IMR-90 (cell line): ENCODE data around the gene TICAM2. TPM values are rescaled to one million over a fixed set of nuclear protein-coding genes. Genes with fewer than 3 reads are reported as not detected.

Source experiments
- ATAC-seq: fragments of 200-7000 bp; cut with Tn5 transposase; 2 replicates; pipeline ENCODE4 v1.9.1; 2020; ENCODE audit warnings: low read depth, mild to moderate bottlenecking, moderate library complexity
- BruUV-seq: library from RNA; stranded (reverse); fragments of 400-500 nt; replicated peaks from 2 replicates; lab custom pipeline; 2021; lab: Mats Ljungman, UMichigan
- CTCF ChIA-PET: fragments of 300-600 bp; formaldehyde crosslinking; extraction: SDS; loops from one replicate; lab custom pipeline; 2021; ENCODE audit warnings: antibody characterized with exemption; lab: Yijun Ruan, JAX
- POLR2A ChIA-PET: fragments of 300-600 bp; sonication (Branson Sonifier 250); formaldehyde crosslinking; loops from one replicate; lab custom pipeline; 2022; ENCODE audit warnings: antibody characterized with exemption; ENCODE audit not compliant: unreplicated experiment; lab: Charles Lee
- DNase-seq: peaks from one replicate; pipeline ENCODE4 v3.0.0; 2013
- H2AFZ ChIP-seq: replicated peaks from 2 replicates; pipeline ENCODE3; 2013; ENCODE audit warnings: low read length, mild to moderate bottlenecking; ENCODE audit not compliant: poor library complexity
- H2AK5ac ChIP-seq: 2 replicates; pipeline ENCODE4 v1.6.1; 2013; ENCODE audit warnings: low read depth, low read length, inconsistent platforms
- H2AK9ac ChIP-seq: replicated peaks from 2 replicates; pipeline ENCODE3; 2013; ENCODE audit warnings: mild to moderate bottlenecking, low read depth, low read length, moderate library complexity; ENCODE audit not compliant: poor library complexity
- H2BK120ac ChIP-seq: 2 replicates; pipeline ENCODE4 v1.6.1; 2013; ENCODE audit warnings: low read depth, low read length, inconsistent platforms
- H2BK15ac ChIP-seq: 3 replicates; pipeline ENCODE4 v1.6.1; 2013; ENCODE audit warnings: low read depth, low read length, inconsistent platforms
- H2BK20ac ChIP-seq: 2 replicates; pipeline ENCODE4 v1.6.1; 2013; ENCODE audit warnings: low read depth, mild to moderate bottlenecking, inconsistent platforms, low read length, moderate library complexity
- H2BK5ac ChIP-seq: 2 replicates; pipeline ENCODE4 v1.6.1; 2013; ENCODE audit warnings: mild to moderate bottlenecking, low read depth, low read length, inconsistent platforms; ENCODE audit not compliant: poor library complexity, severe bottlenecking
- H3K14ac ChIP-seq: replicated peaks from 2 replicates; pipeline ENCODE4 v1.6.1; 2013; ENCODE audit warnings: low read depth, low read length, inconsistent platforms
- H3K18ac ChIP-seq: 2 replicates; pipeline ENCODE4 v1.6.1; 2013; ENCODE audit warnings: low read depth, low read length, control low read depth
- H3K23ac ChIP-seq: 2 replicates; pipeline ENCODE4 v1.6.1; 2013; ENCODE audit warnings: low read depth, low read length, inconsistent platforms
- H3K27ac ChIP-seq: 2 replicates; pipeline ENCODE4 v1.5.1; 2013; ENCODE audit warnings: mild to moderate bottlenecking, control low read depth, low read length; ENCODE audit not compliant: insufficient read depth
- H3K27me3 ChIP-seq: 2 replicates; pipeline ENCODE4 v1.6.1; 2013; ENCODE audit warnings: low read length; ENCODE audit not compliant: control insufficient read depth, insufficient read depth
- H3K36me3 ChIP-seq: 2 replicates; pipeline ENCODE4 v1.6.1; 2013; ENCODE audit warnings: low read length, mixed read lengths; ENCODE audit not compliant: control insufficient read depth, insufficient read depth
- H3K4ac ChIP-seq: 2 replicates; pipeline ENCODE4 v1.6.1; 2013; ENCODE audit warnings: low read depth, low read length, inconsistent platforms
- H3K4me1 ChIP-seq: 2 replicates; pipeline ENCODE4 v1.6.1; 2013; ENCODE audit warnings: low read length, mixed read lengths; ENCODE audit not compliant: control insufficient read depth, insufficient read depth
- H3K4me2 ChIP-seq: 2 replicates; pipeline ENCODE4 v1.6.1; 2013; ENCODE audit warnings: low read depth, mild to moderate bottlenecking, control low read depth, low read length, moderate library complexity
- H3K4me3 ChIP-seq: 2 replicates; pipeline ENCODE4 v1.5.1; 2013; ENCODE audit warnings: low read depth, mild to moderate bottlenecking, control low read depth, low read length, moderate library complexity; ENCODE audit not compliant: insufficient read depth
- H3K56ac ChIP-seq: 2 replicates; pipeline ENCODE4 v1.6.1; 2013; ENCODE audit warnings: low read length, inconsistent platforms; ENCODE audit not compliant: insufficient read depth; ENCODE audit errors: extremely low read depth
- H3K79me1 ChIP-seq, 2 experiments: 2 replicates each; pipeline ENCODE4 v1.6.1; 2013; ENCODE audit warnings: low read length in 2 of 2, inconsistent platforms in 1 of 2, low read depth in 1 of 2
- H3K9ac ChIP-seq: 2 replicates; pipeline ENCODE4 v1.6.1; 2013; ENCODE audit warnings: low read depth, low read length, control low read depth
- H3K9me1 ChIP-seq: 2 replicates; pipeline ENCODE4 v1.6.1; 2013; ENCODE audit warnings: low read length, inconsistent platforms; ENCODE audit not compliant: insufficient read depth
- H3K9me3 ChIP-seq: 2 replicates; pipeline ENCODE4 v1.6.1; 2013; ENCODE audit warnings: low read length; ENCODE audit not compliant: control insufficient read depth, insufficient read depth
- H4K20me1 ChIP-seq: 2 replicates; pipeline ENCODE4 v1.6.1; 2013; ENCODE audit warnings: low read length, inconsistent platforms; ENCODE audit not compliant: insufficient read depth
- H4K5ac ChIP-seq: 2 replicates; pipeline ENCODE4 v1.6.1; 2013; ENCODE audit warnings: mild to moderate bottlenecking, low read depth, low read length, control low read depth
- H4K8ac ChIP-seq, 2 experiments: 2 replicates each; pipeline ENCODE4 v1.6.1; 2013; ENCODE audit warnings: low read depth in 2 of 2, low read length in 2 of 2, control low read depth in 1 of 2, inconsistent platforms in 1 of 2
- H4K91ac ChIP-seq: 2 replicates; pipeline ENCODE4 v1.6.1; 2013; ENCODE audit warnings: low read depth, low read length, inconsistent platforms; ENCODE audit not compliant: insufficient read depth
- BHLHE40 ChIP-seq: fragments of 150-350 bp; IDR thresholded peaks from 2 replicates; pipeline ENCODE4 v1.6.1; 2016; ENCODE audit warnings: mild to moderate bottlenecking, low read depth, low read length
- CEBPB ChIP-seq: IDR thresholded peaks from 2 replicates; pipeline ENCODE4 v1.6.1; 2012; ENCODE audit warnings: low read depth, low read length, improper control_type of control experiment
- CHD1 ChIP-seq: IDR thresholded peaks from 2 replicates; pipeline ENCODE4 v1.6.1; 2012; ENCODE audit warnings: low read depth, low read length, improper control_type of control experiment
- ELK1 ChIP-seq: fragments of 150-350 bp; IDR thresholded peaks from 2 replicates; pipeline ENCODE4 v1.6.1; 2016; ENCODE audit warnings: low read depth, mild to moderate bottlenecking, low read length, moderate library complexity, borderline replicate concordance
- FOS ChIP-seq: fragments of 150-350 bp; IDR thresholded peaks from 2 replicates; pipeline ENCODE4 v1.6.1; 2016; ENCODE audit warnings: low read depth, low read length
- MAFK ChIP-seq: IDR thresholded peaks from 2 replicates; pipeline ENCODE4 v1.6.1; 2012; ENCODE audit warnings: low read depth, low read length, improper control_type of control experiment
- MAZ ChIP-seq: IDR thresholded peaks from 2 replicates; pipeline ENCODE4 v1.6.1; 2012; ENCODE audit warnings: low read depth, mild to moderate bottlenecking, low read length, improper control_type of control experiment, moderate library complexity, borderline replicate concordance
- MXI1 ChIP-seq: IDR thresholded peaks from 2 replicates; pipeline ENCODE4 v1.6.1; 2012; ENCODE audit warnings: low read depth, mild to moderate bottlenecking, low read length, moderate library complexity, borderline replicate concordance
- NFE2L2 ChIP-seq: fragments of 150-350 bp; IDR thresholded peaks from 2 replicates; pipeline ENCODE4 v1.6.1; 2016; ENCODE audit warnings: low read depth, mild to moderate bottlenecking, low read length
- POLR2A ChIP-seq: IDR thresholded peaks from 2 replicates; pipeline ENCODE4 v1.6.1; 2012; ENCODE audit warnings: mild to moderate bottlenecking, low read depth, low read length
- RAD21 ChIP-seq: IDR thresholded peaks from 2 replicates; pipeline ENCODE4 v1.6.1; 2012; ENCODE audit warnings: low read length, improper control_type of control experiment
- RCOR1 ChIP-seq: IDR thresholded peaks from 2 replicates; pipeline ENCODE4 v1.6.1; 2012; ENCODE audit warnings: mild to moderate bottlenecking, low read length, improper control_type of control experiment; ENCODE audit not compliant: insufficient replicate concordance
- RFX5 ChIP-seq: IDR thresholded peaks from 2 replicates; pipeline ENCODE4 v1.8.0; 2012; ENCODE audit warnings: low read depth, mild to moderate bottlenecking, low read length, moderate library complexity
- SMC3 ChIP-seq: fragments of 150-350 bp; IDR thresholded peaks from 2 replicates; pipeline ENCODE4 v1.6.1; 2016; ENCODE audit warnings: low read depth, mild to moderate bottlenecking, antibody characterized with exemption, low read length, moderate library complexity
- whole genome bisulfite sequencing, 2 experiments: methylation state at CpG; one replicate each; pipeline versions ENCODE4 v1.1.5 to v1.1.7; 2013; ENCODE audit warnings: missing lambda C conversion rate in 2 of 2; ENCODE audit not compliant: insufficient read length in 1 of 2; ENCODE audit errors: extremely low coverage in 2 of 2; 5-methylcytosine and 5-hydroxymethylcytosine counted together
- dilution Hi-C: fragments of 300-500 bp; cut with HindIII; formaldehyde crosslinking; loops from one replicate; pipeline ENCODE4 v1.14.3; 2018; ENCODE audit warnings: low sequenced_read_pairs; ENCODE audit not compliant: unreplicated experiment
- in situ Hi-C: fragments of 300-500 bp; cut with MboI; formaldehyde crosslinking; loops from 3 replicates; pipeline ENCODE4 v1.14.3; 2019; ENCODE audit warnings: low sequenced_read_pairs, inconsistent platforms, mixed read lengths
- intact Hi-C: fragments of 100-400 bp; cut with micrococcal nuclease; formaldehyde crosslinking; loops from 2 replicates; pipeline ENCODE4 v1.10.0; 2022
- polyA plus RNA-seq, 3 experiments: library from polyadenylated mRNA; depleted of rRNA; stranded (reverse); fragments of >200 nt; gene quantifications; 2 replicates each; pipeline ENCODE4 v1.2.3, GENCODE V29; 2012; ENCODE audit warnings: low replicate concordance in 1 of 3
- total RNA-seq: library from RNA; depleted of rRNA; stranded (reverse); fragments of >200 nt; gene quantifications from 2 replicates; pipeline ENCODE4 v1.2.3, GENCODE V29; 2012
- TF ChIP-seq, protein P1 (sequence below): conservative IDR thresholded peaks from 2 replicates; pipeline ENCODE4 v1.5.1; 2012; ENCODE audit warnings: mild to moderate bottlenecking, low read depth, low read length, improper control_type of control experiment
- TF ChIP-seq, protein P2 (sequence below): fragments of 150-350 bp; IDR thresholded peaks from 2 replicates; pipeline ENCODE4 v1.6.1; 2017; ENCODE audit warnings: mild to moderate bottlenecking, antibody characterized with exemption, low read length, low read depth

Gene TICAM2
- total and polyA plus RNA-seq, 2 of the 4 experiments (the other 2 are of a cell fraction) = 2.9 to 4.3 TPM

- no peak overlapping the region for H3K4me3 ChIP-seq
- H2BK5ac ChIP-seq = no peak overlapping the region
- TF ChIP-seq, protein P1, sequence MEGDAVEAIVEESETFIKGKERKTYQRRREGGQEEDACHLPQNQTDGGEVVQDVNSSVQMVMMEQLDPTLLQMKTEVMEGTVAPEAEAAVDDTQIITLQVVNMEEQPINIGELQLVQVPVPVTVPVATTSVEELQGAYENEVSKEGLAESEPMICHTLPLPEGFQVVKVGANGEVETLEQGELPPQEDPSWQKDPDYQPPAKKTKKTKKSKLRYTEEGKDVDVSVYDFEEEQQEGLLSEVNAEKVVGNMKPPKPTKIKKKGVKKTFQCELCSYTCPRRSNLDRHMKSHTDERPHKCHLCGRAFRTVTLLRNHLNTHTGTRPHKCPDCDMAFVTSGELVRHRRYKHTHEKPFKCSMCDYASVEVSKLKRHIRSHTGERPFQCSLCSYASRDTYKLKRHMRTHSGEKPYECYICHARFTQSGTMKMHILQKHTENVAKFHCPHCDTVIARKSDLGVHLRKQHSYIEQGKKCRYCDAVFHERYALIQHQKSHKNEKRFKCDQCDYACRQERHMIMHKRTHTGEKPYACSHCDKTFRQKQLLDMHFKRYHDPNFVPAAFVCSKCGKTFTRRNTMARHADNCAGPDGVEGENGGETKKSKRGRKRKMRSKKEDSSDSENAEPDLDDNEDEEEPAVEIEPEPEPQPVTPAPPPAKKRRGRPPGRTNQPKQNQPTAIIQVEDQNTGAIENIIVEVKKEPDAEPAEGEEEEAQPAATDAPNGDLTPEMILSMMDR = no peak
- TF ChIP-seq MXI1 = no peak
- TF ChIP-seq MAZ = no peak
- TF ChIP-seq RAD21 = no peak
- no peak for TF ChIP-seq ELK1
- TF ChIP-seq, protein P2, sequence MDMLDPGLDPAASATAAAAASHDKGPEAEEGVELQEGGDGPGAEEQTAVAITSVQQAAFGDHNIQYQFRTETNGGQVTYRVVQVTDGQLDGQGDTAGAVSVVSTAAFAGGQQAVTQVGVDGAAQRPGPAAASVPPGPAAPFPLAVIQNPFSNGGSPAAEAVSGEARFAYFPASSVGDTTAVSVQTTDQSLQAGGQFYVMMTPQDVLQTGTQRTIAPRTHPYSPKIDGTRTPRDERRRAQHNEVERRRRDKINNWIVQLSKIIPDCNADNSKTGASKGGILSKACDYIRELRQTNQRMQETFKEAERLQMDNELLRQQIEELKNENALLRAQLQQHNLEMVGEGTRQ = no peak
- no peak for TF ChIP-seq POLR2A
- no peak for TF ChIP-seq NFE2L2
- no peak for TF ChIP-seq FOS
- TF ChIP-seq MAFK = no peak
- no peak for TF ChIP-seq RFX5
- no peak for TF ChIP-seq CHD1
- TF ChIP-seq CEBPB = no peak
- TF ChIP-seq SMC3 = no peak
- TF ChIP-seq RCOR1 = no peak
- no peak for TF ChIP-seq BHLHE40
- H2BK15ac ChIP-seq = no peak overlapping the region
- peaks cover 4% of the 10 kb centered on the region; the same call in 1 of the 2 replicates for H3K4me1 ChIP-seq
- no peak overlapping the region for H4K91ac ChIP-seq
- no peak overlapping the region for H4K5ac ChIP-seq
- ATAC-seq = peak; percentile 49
- H4K8ac ChIP-seq = no peak overlapping the region
- 0 out of 2 replicates have a peak overlapping the region, but pooled peaks have one; percentile 19 for H3K4me2 ChIP-seq
- H3K56ac ChIP-seq = no peak overlapping the region
- in situ Hi-C loops = no loop called here
- no TSS peak for BruUV-seq
- no peak overlapping the region for H2BK120ac ChIP-seq
- H2AFZ ChIP-seq = no peak overlapping the region
- H3K36me3 ChIP-seq = peaks cover 8% of the 10 kb centered on the region
- no peak overlapping the region for H3K9ac ChIP-seq
- H3K23ac ChIP-seq = no peak overlapping the region
- H3K27ac ChIP-seq = no peak overlapping the region
- peak; percentile 46 for DNase-seq
- no peak overlapping the region for H2AK9ac ChIP-seq
- peaks cover 2% of the 10 kb centered on the region for H3K9me1 ChIP-seq
- no peak overlapping the region for H2BK20ac ChIP-seq
- no peak overlapping the region for H2AK5ac ChIP-seq
- no peak overlapping the region for H3K18ac ChIP-seq
- H3K9me3 ChIP-seq = no peaks in the 10 kb centered on the region
- POLR2A ChIA-PET = no interaction called here
- intact Hi-C loops = no loop called here
- CTCF ChIA-PET = no interaction called here
- H3K27me3 ChIP-seq = no peaks in the 10 kb centered on the region
- peaks cover 3 to 37% of the 10 kb centered on the region in 2 experiments; a peak in 2 of 4 replicates for H3K79me1 ChIP-seq
- WGBS, 2 experiments = no CpG with 5 or more reads among the region's 2 CpGs
- no peak overlapping the region for H3K14ac ChIP-seq
- dilution Hi-C loops = no loop called here
- no peak overlapping the region for H3K4ac ChIP-seq
- peaks cover 49% of the 10 kb centered on the region; the same call in 1 of the 2 replicates for H4K20me1 ChIP-seq
Measured at GRCh38 chr5:115532517-115532916, 69.8 kb downstream of the TICAM2 start.
